Smooth muscle cell (in vitro differentiated cells): ENCODE data around the gene SNAPC2. TPM values are rescaled to one million over a fixed set of nuclear protein-coding genes. Genes with fewer than 3 reads are reported as not detected.

Source experiments
- DNase-seq: peaks from one replicate; lab custom pipeline; 2025; ENCODE audit not compliant: unreplicated experiment; lab: John Stamatoyannopoulos, UW
- H2AFZ ChIP-seq: fragments of 200-600 bp; sonication (generic); 2 replicates; pipeline ENCODE4 v1.6.0; 2016; ENCODE audit warnings: antibody characterized with exemption, low read depth, mild to moderate bottlenecking
- H3F3A ChIP-seq: fragments of 200-600 bp; sonication (generic); 2 replicates; pipeline ENCODE4 v1.6.0; 2017; ENCODE audit warnings: antibody characterized with exemption, low read depth
- H3K27ac ChIP-seq: fragments of 200-600 bp; sonication (generic); 2 replicates; pipeline ENCODE4 v1.5.1; 2016; ENCODE audit warnings: low read depth, mild to moderate bottlenecking
- H3K27me3 ChIP-seq: fragments of 200-600 bp; sonication (generic); 2 replicates; pipeline ENCODE4 v1.6.1; 2016; ENCODE audit warnings: low read depth, mild to moderate bottlenecking
- H3K36me3 ChIP-seq: fragments of 200-600 bp; sonication (generic); 2 replicates; pipeline ENCODE4 v1.5.1; 2016; ENCODE audit warnings: low read depth
- H3K4me1 ChIP-seq: fragments of 200-600 bp; sonication (generic); 2 replicates; pipeline ENCODE4 v1.5.1; 2016; ENCODE audit warnings: low read depth
- H3K4me2 ChIP-seq: fragments of 200-600 bp; sonication (generic); 2 replicates; pipeline ENCODE4 v1.6.0; 2016; ENCODE audit warnings: mild to moderate bottlenecking
- H3K4me3 ChIP-seq: fragments of 200-600 bp; sonication (generic); 2 replicates; pipeline ENCODE4 v1.5.1; 2016; ENCODE audit warnings: mild to moderate bottlenecking
- H3K79me2 ChIP-seq: fragments of 200-600 bp; sonication (generic); 2 replicates; pipeline ENCODE4 v1.6.0; 2016; ENCODE audit warnings: low read depth, mild to moderate bottlenecking
- H3K9ac ChIP-seq: fragments of 200-600 bp; sonication (generic); 2 replicates; pipeline ENCODE4 v1.6.0; 2016; ENCODE audit warnings: low read depth
- H3K9me3 ChIP-seq: fragments of 200-600 bp; sonication (generic); replicated peaks from 2 replicates; pipeline ENCODE4 v1.5.1; 2016; ENCODE audit warnings: low read depth
- H4K20me1 ChIP-seq: fragments of 200-600 bp; sonication (generic); 2 replicates; pipeline ENCODE4 v1.6.0; 2016; ENCODE audit warnings: low read depth
- CTCF ChIP-seq: fragments of 200-600 bp; sonication (generic); IDR thresholded peaks from 2 replicates; pipeline ENCODE4 v1.5.1; 2017; ENCODE audit warnings: borderline replicate concordance, mild to moderate bottlenecking, antibody characterized with exemption; ENCODE audit not compliant: insufficient read depth, poor library complexity, severe bottlenecking
- WGBS: methylation state at CpG from one replicate; pipeline ENCODE4 v1.1.7; 2016; ENCODE audit warnings: low lambda C conversion rate; 5-methylcytosine and 5-hydroxymethylcytosine counted together
- polyA plus RNA-seq: library from polyadenylated mRNA; unstranded; fragments of >200 nt; fragmentation: Nextera tagmentation; extraction: Ambion mirVana; gene quantifications from 2 replicates; pipeline ENCODE4 v1.2.1, GENCODE V29; 2016
- total RNA-seq: library from RNA; depleted of rRNA; stranded (reverse); fragments of >200 nt; gene quantifications from 2 replicates; pipeline ENCODE4 v1.2.3, GENCODE V29; 2014

The SNAPC2 gene
- total and polyA plus RNA-seq, 2 experiments from 2014 or later: 18.2 to 35.0 TPM

GRCh38 chr19:7931221-7932061 is 11.3 kb downstream of the SNAPC2 start:
- Histone ChIP-seq H3K9me3 (no peaks in the 10 kb centered on the region), H3K9ac (no peak overlapping the region), H3K79me2 (no peaks in the 10 kb centered on the region), H3K27ac (no peak overlapping the region), H3K4me1 (no peaks in the 10 kb centered on the region), H3K4me3 (no peak overlapping the region), H3K27me3 (no peaks in the 10 kb centered on the region), H3K4me2 (no peak overlapping the region), H3K36me3 (no peaks in the 10 kb centered on the region), H2AFZ (no peak overlapping the region), H4K20me1 (no peaks in the 10 kb centered on the region), H3F3A (peaks cover 10% of the 10 kb centered on the region)
- DNase-seq: no peak
- WGBS: 98% methylated on average over 29 of the region's 36 CpGs
- no peak for TF ChIP-seq CTCF

- no peak overlapping the region for H3K4me2 ChIP-seq
- no peaks in the 10 kb centered on the region for H3K9me3 ChIP-seq
- H3K4me3 ChIP-seq: no peak overlapping the region
- no peak overlapping the region for H3K9ac ChIP-seq
- H3K79me2 ChIP-seq: no peaks in the 10 kb centered on the region
- H2AFZ ChIP-seq: no peak overlapping the region
- H3K4me1 ChIP-seq: no peaks in the 10 kb centered on the region
- no peaks in the 10 kb centered on the region for H3K36me3 ChIP-seq
- H3K27ac ChIP-seq: no peak overlapping the region
- no peak for DNase-seq
- H3K27me3 ChIP-seq: no peaks in the 10 kb centered on the region
- TF ChIP-seq CTCF: no peak
- 94% methylated on average over 32 of the region's 32 CpGs for WGBS
- peaks cover 10% of the 10 kb centered on the region for H3F3A ChIP-seq
- H4K20me1 ChIP-seq: no peaks in the 10 kb centered on the region
Observed at GRCh38 chr19:7932276-7932929, 12.3 kb downstream of the SNAPC2 start.

GRCh38 chr19:7932930-7933300 is 12.8 kb downstream of the SNAPC2 start:
- DNase-seq: no peak
- no peaks in the 10 kb centered on the region for H3K79me2 ChIP-seq
- H3F3A ChIP-seq: peaks cover 10% of the 10 kb centered on the region
- H4K20me1 ChIP-seq: no peaks in the 10 kb centered on the region
- no peaks in the 10 kb centered on the region for H3K27me3 ChIP-seq
- H3K9me3 ChIP-seq: no peaks in the 10 kb centered on the region
- no peaks in the 10 kb centered on the region for H3K36me3 ChIP-seq
- H3K27ac ChIP-seq: no peak overlapping the region
- WGBS: 96% methylated on average over 8 of the region's 10 CpGs
- H3K4me2 ChIP-seq: no peak overlapping the region
- H3K9ac ChIP-seq: no peak overlapping the region
- H3K4me3 ChIP-seq: no peak overlapping the region
- H2AFZ ChIP-seq: no peak overlapping the region
- TF ChIP-seq CTCF: no peak
- no peaks in the 10 kb centered on the region for H3K4me1 ChIP-seq

- Histone ChIP-seq H3F3A (peaks cover 10% of the 10 kb centered on the region), H3K79me2 (peaks cover 4% of the 10 kb centered on the region), H3K9ac (no peak overlapping the region), H4K20me1 (no peaks in the 10 kb centered on the region), H3K9me3 (no peaks in the 10 kb centered on the region), H3K4me2 (no peak overlapping the region), H3K4me3 (no peak overlapping the region), H2AFZ (no peak overlapping the region), H3K4me1 (no peaks in the 10 kb centered on the region), H3K36me3 (no peaks in the 10 kb centered on the region), H3K27ac (no peak overlapping the region), H3K27me3 (no peaks in the 10 kb centered on the region)
- no peak for DNase-seq
- 92% methylated on average over 14 of the region's 14 CpGs for WGBS
- TF ChIP-seq CTCF: peak; percentile 32
Observed at GRCh38 chr19:7933411-7933810, 13.3 kb downstream of the SNAPC2 start.
